Smooth muscle cell (in vitro differentiated cells): ENCODE results near the gene PBRM1. TPM values are rescaled to one million over a fixed set of nuclear protein-coding genes. Genes with fewer than 3 reads are reported as not detected.

Experiments
- DNase-seq: peaks from one replicate; lab custom pipeline; 2025; ENCODE audit not compliant: unreplicated experiment; lab: John Stamatoyannopoulos, UW
- H2AFZ ChIP-seq: fragments of 200-600 bp; sonication (generic); 2 replicates; pipeline ENCODE4 v1.6.0; 2016; ENCODE audit warnings: antibody characterized with exemption, low read depth, mild to moderate bottlenecking
- H3F3A ChIP-seq: fragments of 200-600 bp; sonication (generic); 2 replicates; pipeline ENCODE4 v1.6.0; 2017; ENCODE audit warnings: antibody characterized with exemption, low read depth
- H3K27ac ChIP-seq: fragments of 200-600 bp; sonication (generic); 2 replicates; pipeline ENCODE4 v1.5.1; 2016; ENCODE audit warnings: low read depth, mild to moderate bottlenecking
- H3K27me3 ChIP-seq: fragments of 200-600 bp; sonication (generic); 2 replicates; pipeline ENCODE4 v1.6.1; 2016; ENCODE audit warnings: low read depth, mild to moderate bottlenecking
- H3K36me3 ChIP-seq: fragments of 200-600 bp; sonication (generic); 2 replicates; pipeline ENCODE4 v1.5.1; 2016; ENCODE audit warnings: low read depth
- H3K4me1 ChIP-seq: fragments of 200-600 bp; sonication (generic); 2 replicates; pipeline ENCODE4 v1.5.1; 2016; ENCODE audit warnings: low read depth
- H3K4me2 ChIP-seq: fragments of 200-600 bp; sonication (generic); 2 replicates; pipeline ENCODE4 v1.6.0; 2016; ENCODE audit warnings: mild to moderate bottlenecking
- H3K4me3 ChIP-seq: fragments of 200-600 bp; sonication (generic); 2 replicates; pipeline ENCODE4 v1.5.1; 2016; ENCODE audit warnings: mild to moderate bottlenecking
- H3K79me2 ChIP-seq: fragments of 200-600 bp; sonication (generic); 2 replicates; pipeline ENCODE4 v1.6.0; 2016; ENCODE audit warnings: low read depth, mild to moderate bottlenecking
- H3K9ac ChIP-seq: fragments of 200-600 bp; sonication (generic); 2 replicates; pipeline ENCODE4 v1.6.0; 2016; ENCODE audit warnings: low read depth
- H3K9me3 ChIP-seq: fragments of 200-600 bp; sonication (generic); replicated peaks from 2 replicates; pipeline ENCODE4 v1.5.1; 2016; ENCODE audit warnings: low read depth
- H4K20me1 ChIP-seq: fragments of 200-600 bp; sonication (generic); 2 replicates; pipeline ENCODE4 v1.6.0; 2016; ENCODE audit warnings: low read depth
- WGBS: methylation state at CpG from one replicate; pipeline ENCODE4 v1.1.7; 2016; ENCODE audit warnings: low lambda C conversion rate; 5-methylcytosine and 5-hydroxymethylcytosine counted together
- polyA plus RNA-seq: library from polyadenylated mRNA; unstranded; fragments of >200 nt; fragmentation: Nextera tagmentation; extraction: Ambion mirVana; gene quantifications from 2 replicates; pipeline ENCODE4 v1.2.1, GENCODE V29; 2016
- total RNA-seq: library from RNA; depleted of rRNA; stranded (reverse); fragments of >200 nt; gene quantifications from 2 replicates; pipeline ENCODE4 v1.2.3, GENCODE V29; 2014
- TF ChIP-seq, protein P1 (sequence below): fragments of 200-600 bp; sonication (generic); IDR thresholded peaks from 2 replicates; pipeline ENCODE4 v1.5.1; 2017; ENCODE audit warnings: borderline replicate concordance, mild to moderate bottlenecking, antibody characterized with exemption; ENCODE audit not compliant: insufficient read depth, poor library complexity, severe bottlenecking

The PBRM1 gene
- total and polyA plus RNA-seq, 2 experiments from 2014 or later = 27.6 to 62.8 TPM

DNA sequence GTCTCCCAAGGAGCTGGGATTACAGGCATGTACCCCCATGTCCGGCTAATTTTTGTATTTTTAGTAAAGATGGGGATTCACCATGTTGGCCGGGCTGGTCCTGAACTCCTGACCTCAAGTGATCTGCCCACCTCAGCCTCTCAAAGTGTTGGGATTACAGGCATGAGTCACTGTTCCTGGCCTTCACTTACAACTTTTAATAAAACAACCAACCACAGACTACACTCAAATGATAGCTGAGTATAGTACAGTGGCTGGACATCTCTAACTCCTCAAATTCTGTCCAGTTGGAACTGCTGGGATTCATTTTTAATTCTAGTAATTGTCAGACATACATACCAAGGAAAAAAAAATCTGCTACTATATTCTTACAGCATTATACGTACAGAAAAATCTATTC lies 71.0 kb downstream of the PBRM1 start:
- no peak overlapping the region for H3K4me2 ChIP-seq

DNA sequence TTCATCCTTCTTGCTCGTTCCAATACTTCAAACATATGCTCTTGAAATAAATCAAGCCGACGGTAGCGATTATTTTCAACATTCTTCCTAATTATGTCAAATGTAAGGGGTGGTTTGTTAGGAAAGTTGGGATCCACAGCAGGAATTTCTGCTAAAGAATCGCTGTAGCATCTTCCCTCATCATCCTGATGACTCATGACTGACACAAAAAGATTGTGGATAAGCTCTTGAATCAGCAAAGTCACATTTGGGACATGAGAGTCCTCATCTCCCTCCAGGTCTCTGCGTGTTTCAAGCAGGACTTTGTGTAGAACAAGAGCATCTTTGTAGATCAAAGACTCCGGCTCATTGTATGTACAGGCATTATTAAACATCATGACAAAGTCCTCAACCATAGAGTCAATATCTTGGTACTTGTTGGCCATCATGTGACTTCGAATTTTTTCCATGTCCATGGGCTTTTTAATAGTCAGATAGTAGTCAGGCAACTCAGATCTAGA lies 76.3 kb downstream of the PBRM1 start:
- no peaks in the 10 kb centered on the region for H3K27me3 ChIP-seq
- DNase-seq = no peak

More for the DNA sequence above, 71.0 kb downstream of the PBRM1 start:
- Histone ChIP-seq H3K9me3 (no peaks in the 10 kb centered on the region), H3K4me1 (no peaks in the 10 kb centered on the region), H3K27ac (no peak overlapping the region), H3K27me3 (no peaks in the 10 kb centered on the region), H3K79me2 (no peaks in the 10 kb centered on the region), H3K9ac (no peak overlapping the region), H2AFZ (no peak overlapping the region), H4K20me1 (peaks cover 1% of the 10 kb centered on the region), H3F3A (no peaks in the 10 kb centered on the region), H3K4me3 (no peak overlapping the region), H3K36me3 (peaks cover 27% of the 10 kb centered on the region)
- 96% methylated on average over 3 of the region's 3 CpGs for WGBS
- DNase-seq = no peak
- TF ChIP-seq, protein P1, sequence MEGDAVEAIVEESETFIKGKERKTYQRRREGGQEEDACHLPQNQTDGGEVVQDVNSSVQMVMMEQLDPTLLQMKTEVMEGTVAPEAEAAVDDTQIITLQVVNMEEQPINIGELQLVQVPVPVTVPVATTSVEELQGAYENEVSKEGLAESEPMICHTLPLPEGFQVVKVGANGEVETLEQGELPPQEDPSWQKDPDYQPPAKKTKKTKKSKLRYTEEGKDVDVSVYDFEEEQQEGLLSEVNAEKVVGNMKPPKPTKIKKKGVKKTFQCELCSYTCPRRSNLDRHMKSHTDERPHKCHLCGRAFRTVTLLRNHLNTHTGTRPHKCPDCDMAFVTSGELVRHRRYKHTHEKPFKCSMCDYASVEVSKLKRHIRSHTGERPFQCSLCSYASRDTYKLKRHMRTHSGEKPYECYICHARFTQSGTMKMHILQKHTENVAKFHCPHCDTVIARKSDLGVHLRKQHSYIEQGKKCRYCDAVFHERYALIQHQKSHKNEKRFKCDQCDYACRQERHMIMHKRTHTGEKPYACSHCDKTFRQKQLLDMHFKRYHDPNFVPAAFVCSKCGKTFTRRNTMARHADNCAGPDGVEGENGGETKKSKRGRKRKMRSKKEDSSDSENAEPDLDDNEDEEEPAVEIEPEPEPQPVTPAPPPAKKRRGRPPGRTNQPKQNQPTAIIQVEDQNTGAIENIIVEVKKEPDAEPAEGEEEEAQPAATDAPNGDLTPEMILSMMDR = no peak

DNA sequence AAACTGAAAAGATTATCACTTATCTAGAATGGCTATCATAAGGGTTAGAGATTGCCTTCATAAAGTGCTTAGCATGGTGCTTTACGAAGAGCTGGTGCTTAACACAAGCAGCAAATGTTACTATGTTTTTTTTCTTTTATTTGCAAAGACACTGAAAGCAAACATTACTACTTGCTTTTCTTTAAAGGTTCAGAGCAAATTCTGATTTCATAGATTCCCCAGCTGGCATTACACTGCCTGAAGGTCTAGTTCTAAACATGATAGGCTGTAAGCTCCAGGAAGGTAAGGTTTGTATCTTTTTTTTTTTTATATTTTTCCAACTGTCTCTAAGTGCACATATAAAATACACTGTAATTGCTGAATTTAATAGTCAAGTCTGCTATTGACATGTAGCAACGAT lies 77.4 kb downstream of the PBRM1 start:
- H3K79me2 ChIP-seq = no peaks in the 10 kb centered on the region
- H3K27me3 ChIP-seq = no peaks in the 10 kb centered on the region
- DNase-seq = no peak
- H3K9me3 ChIP-seq = no peaks in the 10 kb centered on the region
- peaks cover 20% of the 10 kb centered on the region for H4K20me1 ChIP-seq
- H2AFZ ChIP-seq = no peak overlapping the region
- no peaks in the 10 kb centered on the region for H3F3A ChIP-seq
- H3K4me3 ChIP-seq = no peak overlapping the region
- no peaks in the 10 kb centered on the region for H3K4me1 ChIP-seq
- H3K27ac ChIP-seq = no peak overlapping the region
- H3K9ac ChIP-seq = no peak overlapping the region
- peaks cover 25% of the 10 kb centered on the region for H3K36me3 ChIP-seq
- H3K4me2 ChIP-seq = no peak overlapping the region
- TF ChIP-seq, protein P1 = no peak
- 94% methylated on average over 2 of the region's 2 CpGs for WGBS

More for the DNA sequence above, 76.3 kb downstream of the PBRM1 start:
- H3K4me3 ChIP-seq = no peak overlapping the region
- H3K9ac ChIP-seq = no peak overlapping the region
- WGBS = 94% methylated on average over 8 of the region's 8 CpGs
- H3K4me2 ChIP-seq = no peak overlapping the region
- TF ChIP-seq, protein P1 = no peak
- H3K4me1 ChIP-seq = no peaks in the 10 kb centered on the region
- H3K36me3 ChIP-seq = peaks cover 18% of the 10 kb centered on the region
- H3K9me3 ChIP-seq = no peaks in the 10 kb centered on the region
- no peaks in the 10 kb centered on the region for H3K79me2 ChIP-seq
- H3F3A ChIP-seq = no peaks in the 10 kb centered on the region
- H4K20me1 ChIP-seq = peaks cover 20% of the 10 kb centered on the region
- no peak overlapping the region for H2AFZ ChIP-seq
- no peak overlapping the region for H3K27ac ChIP-seq
